GM19468 (cell line): Measurements from ENCODE around the gene OAF.

Source experiments
- ATAC-seq: cut with Tn5 transposase; IDR thresholded peaks from one replicate; pipeline ENCODE4 v1.9.1; 2021; ENCODE audit warnings: mild to moderate bottlenecking, moderate library complexity, moderate number of reproducible peaks; ENCODE audit not compliant: unreplicated experiment; ENCODE audit errors: extremely low read depth

The OAF gene

GRCh38 chr11:120198787-120199469 lies 11.9 kb upstream of the OAF start:
- ATAC-seq, result no peak

- no peak for ATAC-seq
Measured at GRCh38 chr11:120199613-120200012, 11.2 kb upstream of the OAF start.

- no peak for ATAC-seq
Measured at GRCh38 chr11:120200677-120201076, 10.2 kb upstream of the OAF start.

GRCh38 chr11:120201653-120202052 lies 9.2 kb upstream of the OAF start:
- ATAC-seq, result no peak

- ATAC-seq, result no peak
Measured at GRCh38 chr11:120203626-120204025, 7.2 kb upstream of the OAF start.

GRCh38 chr11:120205596-120206161 lies 5.2 kb upstream of the OAF start:
- ATAC-seq, result no peak

GRCh38 chr11:120207512-120207911 lies 3.3 kb upstream of the OAF start:
- ATAC-seq, result no peak

- no peak for ATAC-seq
Measured at GRCh38 chr11:120208001-120208441, 2.8 kb upstream of the OAF start.

- ATAC-seq, result no peak
Measured at GRCh38 chr11:120208777-120209176, 2.1 kb upstream of the OAF start.

- no peak for ATAC-seq
Measured at GRCh38 chr11:120209746-120210625, 846 bp upstream of the OAF start.

- ATAC-seq, result no peak
Measured at GRCh38 chr11:120211522-120212258, 858 bp downstream of the OAF start.

GRCh38 chr11:120212259-120212878 lies 1.5 kb downstream of the OAF start:
- no peak for ATAC-seq

GRCh38 chr11:120212926-120213325 lies 2.1 kb downstream of the OAF start:
- no peak for ATAC-seq

GRCh38 chr11:120214581-120214980 lies 3.7 kb downstream of the OAF start:
- ATAC-seq, result no peak

- ATAC-seq, result no peak
Measured at GRCh38 chr11:120215634-120216033, 4.8 kb downstream of the OAF start.

- ATAC-seq, result no peak
Measured at GRCh38 chr11:120216426-120217102, 5.7 kb downstream of the OAF start.

GRCh38 chr11:120217526-120217925 lies 6.7 kb downstream of the OAF start:
- ATAC-seq, result no peak

GRCh38 chr11:120217941-120218694 lies 7.3 kb downstream of the OAF start:
- no peak for ATAC-seq

- ATAC-seq, result no peak
Measured at GRCh38 chr11:120218695-120219033, 7.8 kb downstream of the OAF start.
